ENCODE measurements around the gene NXPH4. TPM values are rescaled to one million over a fixed set of nuclear protein-coding genes. Genes with fewer than 3 reads are reported as not detected.

Gene NXPH4
- total and polyA plus RNA-seq, 5 experiments from 2014 or later = 0.41 to 0.55 TPM; not detected in 3

DNA sequence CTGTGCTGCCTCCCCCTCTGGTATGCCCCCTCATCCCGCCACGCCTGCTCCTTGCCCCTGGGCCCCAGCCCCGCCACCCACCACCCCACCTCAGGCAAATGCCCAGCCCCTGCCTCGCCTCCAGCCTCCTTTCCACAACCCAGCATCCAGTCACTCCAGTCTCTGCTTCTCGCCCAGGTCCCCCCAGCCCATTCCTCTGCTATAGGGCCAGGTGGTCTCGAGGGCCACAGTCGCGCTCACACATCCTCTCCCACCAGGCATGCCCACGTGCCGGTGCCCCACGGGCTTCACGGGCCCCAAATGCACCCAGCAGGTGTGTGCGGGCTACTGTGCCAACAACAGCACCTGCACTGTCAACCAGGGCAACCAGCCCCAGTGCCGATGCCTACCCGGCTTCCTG is 6.1 kb upstream of the NXPH4 start:
- Mint-ChIP-seq H3K4me1 (peaks cover 19 to 24% (median 23%) of the 10 kb centered on the region in 4 donors), H3K27ac (no peak overlapping the region), H3K36me3 (peaks cover 0 to 2% (median 0%) of the 10 kb centered on the region in 3 donors), H3K4me3 (no peak overlapping the region), H3K27me3 (peaks cover 20 to 28% (median 23%) of the 10 kb centered on the region in 5 donors), H3K9me3 (no peaks in the 10 kb centered on the region)
- DNase-seq (no peak), ATAC-seq (no peak)
- POLR2A ChIA-PET = no interaction called here

DNA sequence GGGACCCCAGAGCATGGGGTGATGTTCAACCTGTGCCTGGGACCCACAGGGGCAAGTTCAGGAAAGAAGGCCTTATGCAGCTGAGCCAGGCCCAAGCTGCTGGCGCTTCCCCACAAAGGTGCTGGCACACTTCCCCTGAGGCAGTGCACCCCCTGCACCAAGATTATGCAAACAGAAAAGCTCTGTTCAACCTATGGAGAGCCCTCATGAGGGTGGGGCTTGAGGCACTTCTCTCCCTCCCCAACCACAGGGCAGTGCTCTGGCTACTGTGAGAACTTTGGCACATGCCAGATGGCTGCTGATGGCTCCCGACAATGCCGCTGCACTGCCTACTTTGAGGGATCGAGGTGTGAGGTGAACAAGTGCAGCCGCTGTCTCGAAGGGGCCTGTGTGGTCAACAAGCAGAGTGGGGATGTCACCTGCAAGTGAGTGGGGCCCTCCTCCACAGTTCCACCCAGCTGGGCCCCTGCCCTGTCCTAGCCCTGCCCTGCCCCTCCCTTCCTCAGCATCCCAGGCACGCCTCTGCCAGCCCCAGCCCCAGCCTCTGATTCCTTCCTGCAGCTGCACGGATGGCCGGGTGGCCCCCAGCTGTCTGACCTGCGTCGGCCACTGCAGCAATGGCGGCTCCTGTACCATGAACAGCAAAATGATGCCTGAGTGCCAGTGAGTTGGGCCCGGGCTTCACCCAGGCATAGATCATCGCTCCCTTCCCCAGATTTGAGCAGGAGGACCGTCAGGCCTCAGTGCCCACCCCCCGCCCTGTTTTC is 5.5 kb upstream of the NXPH4 start:
- POLR2A ChIA-PET = no interaction called here
- peaks cover 24 to 30% (median 30%) of the 10 kb centered on the region in 4 donors for H3K4me1 Mint-ChIP-seq
- DNase-seq (no peak), ATAC-seq (no peak)
- peaks cover 25 to 34% (median 29%) of the 10 kb centered on the region in 5 donors for H3K27me3 Mint-ChIP-seq
- H3K27ac Mint-ChIP-seq = no peak overlapping the region
- H3K9me3 Mint-ChIP-seq = no peaks in the 10 kb centered on the region
- H3K36me3 Mint-ChIP-seq = peaks cover 0 to 2% (median 0%) of the 10 kb centered on the region in 3 donors
- no peak overlapping the region for H3K4me3 Mint-ChIP-seq

DNA sequence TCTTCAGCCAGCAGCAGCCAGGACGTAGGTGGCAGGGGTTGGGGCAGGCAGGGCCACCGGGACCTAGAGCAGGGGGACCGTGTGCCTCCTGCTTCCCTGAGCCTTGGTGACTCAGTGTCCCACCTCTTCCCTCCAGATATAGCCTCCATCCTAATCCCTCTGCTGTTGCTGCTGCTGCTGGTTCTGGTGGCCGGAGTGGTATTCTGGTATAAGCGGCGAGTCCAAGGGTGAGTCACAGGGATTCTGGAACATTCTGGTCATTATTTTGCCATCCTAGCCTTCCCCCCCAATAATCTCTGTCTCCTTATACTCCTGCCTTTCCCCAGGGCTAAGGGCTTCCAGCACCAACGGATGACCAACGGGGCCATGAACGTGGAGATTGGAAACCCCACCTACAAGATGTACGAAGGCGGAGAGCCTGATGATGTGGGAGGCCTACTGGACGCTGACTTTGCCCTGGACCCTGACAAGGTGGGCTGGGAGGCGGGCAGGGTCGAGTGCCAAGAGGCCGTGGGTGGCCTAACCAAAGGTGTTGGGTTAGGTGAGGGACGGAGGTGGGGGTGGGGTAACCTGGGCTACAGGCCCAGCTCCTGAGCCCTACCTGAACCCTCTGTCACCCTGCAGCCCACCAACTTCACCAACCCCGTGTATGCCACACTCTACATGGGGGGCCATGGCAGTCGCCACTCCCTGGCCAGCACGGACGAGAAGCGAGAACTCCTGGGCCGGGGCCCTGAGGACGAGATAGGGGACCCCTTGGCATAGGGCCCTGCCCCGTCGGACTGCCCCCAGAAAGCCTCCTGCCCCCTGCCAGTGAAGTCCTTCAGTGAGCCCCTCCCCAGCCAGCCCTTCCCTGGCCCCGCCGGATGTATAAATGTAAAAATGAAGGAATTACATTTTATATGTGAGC is 4.5 kb upstream of the NXPH4 start:
- Mint-ChIP-seq H3K4me3 (no peak overlapping the region), H3K36me3 (peaks cover 0 to 2% (median 0%) of the 10 kb centered on the region in 3 donors), H3K27ac (peak overlapping the region in 1 of 10 donors; percentile 13), H3K9me3 (no peaks in the 10 kb centered on the region), H3K4me1 (peaks cover 24 to 31% (median 31%) of the 10 kb centered on the region in 4 donors), H3K27me3 (peaks cover 25 to 38% (median 29%) of the 10 kb centered on the region in 5 donors)
- no peak for DNase-seq
- POLR2A ChIA-PET = interaction anchor here (5.1 kb wide), 1 partner anchor 29 kb away, joined by 72 read pairs; a partner anchor contains a TSS
- no peak for ATAC-seq

DNA sequence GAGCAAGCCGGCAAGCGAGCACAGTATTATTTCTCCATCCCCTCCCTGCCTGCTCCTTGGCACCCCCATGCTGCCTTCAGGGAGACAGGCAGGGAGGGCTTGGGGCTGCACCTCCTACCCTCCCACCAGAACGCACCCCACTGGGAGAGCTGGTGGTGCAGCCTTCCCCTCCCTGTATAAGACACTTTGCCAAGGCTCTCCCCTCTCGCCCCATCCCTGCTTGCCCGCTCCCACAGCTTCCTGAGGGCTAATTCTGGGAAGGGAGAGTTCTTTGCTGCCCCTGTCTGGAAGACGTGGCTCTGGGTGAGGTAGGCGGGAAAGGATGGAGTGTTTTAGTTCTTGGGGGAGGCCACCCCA is 3.9 kb upstream of the NXPH4 start:
- no peak overlapping the region for H3K4me3 Mint-ChIP-seq
- H3K9me3 Mint-ChIP-seq = no peaks in the 10 kb centered on the region
- H3K4me1 Mint-ChIP-seq = peaks cover 28 to 37% (median 36%) of the 10 kb centered on the region in 4 donors
- DNase-seq = no peak
- POLR2A ChIA-PET = interaction anchor here (4.7 to 5.1 kb wide), 2 partner anchors 17 to 28 kb away, joined by 28 to 72 read pairs; partner anchors contain the start of gene SHMT2
- H3K27ac Mint-ChIP-seq = peak overlapping the region in 1 of 10 donors; percentile 13
- H3K36me3 Mint-ChIP-seq = peaks cover 0 to 2% (median 0%) of the 10 kb centered on the region in 3 donors
- no peak for ATAC-seq
- H3K27me3 Mint-ChIP-seq = peaks cover 29 to 44% (median 34%) of the 10 kb centered on the region in 5 donors

DNA sequence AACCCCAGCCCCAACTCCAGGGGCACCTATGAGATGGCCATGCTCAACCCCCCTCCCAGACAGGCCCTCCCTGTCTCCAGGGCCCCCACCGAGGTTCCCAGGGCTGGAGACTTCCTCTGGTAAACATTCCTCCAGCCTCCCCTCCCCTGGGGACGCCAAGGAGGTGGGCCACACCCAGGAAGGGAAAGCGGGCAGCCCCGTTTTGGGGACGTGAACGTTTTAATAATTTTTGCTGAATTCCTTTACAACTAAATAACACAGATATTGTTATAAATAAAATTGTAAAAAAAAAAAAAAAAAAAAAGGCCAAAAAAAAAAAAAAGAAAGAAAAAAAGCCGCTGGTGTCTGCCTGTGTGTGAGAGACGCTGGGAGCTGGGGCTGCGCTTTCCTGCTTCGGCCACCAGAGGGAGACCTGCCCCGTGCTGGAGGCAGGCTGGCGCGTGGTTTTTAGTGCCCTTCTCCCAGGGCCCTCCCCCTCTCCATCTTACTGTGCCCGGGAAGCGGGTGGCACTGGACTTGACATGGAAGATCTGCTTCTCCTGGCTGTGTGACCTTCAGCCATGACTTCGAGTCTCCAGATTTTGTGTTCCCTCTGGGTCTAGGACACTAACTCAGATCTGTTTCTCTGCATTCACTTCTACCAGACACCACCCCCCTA is 3.4 kb upstream of the NXPH4 start:
- H3K4me1 Mint-ChIP-seq = peaks cover 28 to 41% (median 39%) of the 10 kb centered on the region in 4 donors
- H3K9me3 Mint-ChIP-seq = no peaks in the 10 kb centered on the region
- peak overlapping the region in 7 of 10 donors; percentile 2 to 47 (median 39) for H3K4me3 Mint-ChIP-seq
- peak overlapping the region in 4 of 10 donors; percentile 8 to 86 (median 56) for H3K27ac Mint-ChIP-seq
- peaks cover 0 to 2% (median 0%) of the 10 kb centered on the region in 3 donors for H3K36me3 Mint-ChIP-seq
- H3K27me3 Mint-ChIP-seq = peaks cover 32 to 49% (median 40%) of the 10 kb centered on the region in 5 donors
- ATAC-seq = peak; percentile 62 to 73
- POLR2A ChIA-PET = interaction anchor here (0.6 to 5.1 kb wide), 7 partner anchors 10 to 1396 kb away, joined by 3 to 72 read pairs (median 3); partner anchors contain the start of genes SARNP, SHMT2 and STAT6
- DNase-seq = peak; percentile 74 to 89 (median 84)

DNA sequence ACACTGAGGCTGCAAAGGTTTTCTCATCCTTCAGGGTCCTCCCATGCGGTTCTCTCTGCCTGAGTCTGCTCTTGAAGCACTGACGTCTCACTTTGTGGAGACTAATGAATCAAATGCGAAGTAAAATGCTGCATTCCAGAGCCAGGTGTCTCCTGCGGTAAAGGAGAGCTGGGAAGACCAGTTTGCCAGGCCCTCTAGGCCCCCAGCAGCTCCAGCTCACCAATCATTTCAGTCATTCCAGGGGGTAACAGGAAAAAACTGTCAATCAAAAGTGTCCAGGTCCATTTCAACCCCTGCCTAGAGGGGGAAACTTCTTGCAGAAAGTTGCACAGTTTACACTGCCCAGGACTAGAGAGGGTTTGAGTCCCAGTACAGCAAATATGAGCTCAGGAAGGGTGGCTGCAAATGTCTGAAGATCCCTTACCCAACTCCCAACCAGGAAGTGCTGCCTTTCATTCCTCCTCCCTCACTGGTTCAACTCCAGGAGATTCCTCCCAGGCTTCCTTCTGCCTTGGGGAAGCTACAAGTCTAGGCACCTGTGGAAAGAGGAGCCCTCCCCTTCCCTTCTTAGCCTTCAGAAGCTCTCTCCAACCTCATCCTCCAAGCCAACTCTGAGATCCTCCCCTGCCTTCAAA is 2.7 kb upstream of the NXPH4 start:
- POLR2A ChIA-PET = interaction anchor here (0.6 to 5.1 kb wide), 7 partner anchors 9 to 1396 kb away, joined by 3 to 72 read pairs (median 3); partner anchors contain the start of genes SARNP, SHMT2 and STAT6
- peaks cover 0 to 2% (median 0%) of the 10 kb centered on the region in 3 donors for H3K36me3 Mint-ChIP-seq
- H3K4me3 Mint-ChIP-seq = peak overlapping the region in 6 of 10 donors; percentile 5 to 60 (median 41)
- DNase-seq (no peak), ATAC-seq (no peak)
- peak overlapping the region in 3 of 10 donors; percentile 8 to 86 (median 74) for H3K27ac Mint-ChIP-seq
- peaks cover 29 to 45% (median 40%) of the 10 kb centered on the region in 4 donors for H3K4me1 Mint-ChIP-seq
- peaks cover 38 to 56% (median 46%) of the 10 kb centered on the region in 5 donors for H3K27me3 Mint-ChIP-seq
- no peaks in the 10 kb centered on the region for H3K9me3 Mint-ChIP-seq

DNA sequence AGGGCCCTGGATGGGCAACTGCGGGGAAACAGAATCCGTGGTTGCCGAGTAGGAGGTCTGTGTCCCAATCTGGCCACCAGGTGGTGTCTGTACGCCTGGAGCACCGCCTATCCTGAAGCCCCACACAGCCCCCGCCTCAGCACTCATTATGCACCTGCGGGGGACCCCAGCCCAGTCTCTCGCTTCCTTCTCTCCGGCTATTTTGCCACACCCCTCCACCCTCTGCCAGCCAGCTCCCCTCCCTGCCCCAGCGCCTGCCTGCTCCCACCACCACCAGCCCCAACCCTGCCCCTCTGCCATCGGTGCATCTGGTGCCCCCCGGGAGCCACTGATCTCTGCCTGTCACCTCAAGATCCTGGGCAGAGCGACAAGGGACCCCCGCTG is 2.2 kb upstream of the NXPH4 start:
- Mint-ChIP-seq H3K4me3 (peak overlapping the region in 9 of 10 donors; percentile 39 to 74 (median 57)), H3K27ac (peak overlapping the region in 2 of 10 donors; percentile 74 to 86), H3K4me1 (peaks cover 29 to 45% (median 41%) of the 10 kb centered on the region in 4 donors), H3K36me3 (peaks cover 0 to 2% (median 0%) of the 10 kb centered on the region in 3 donors), H3K9me3 (no peaks in the 10 kb centered on the region), H3K27me3 (peaks cover 41 to 61% (median 52%) of the 10 kb centered on the region in 5 donors)
- POLR2A ChIA-PET = interaction anchor here (1.0 to 5.1 kb wide), 3 partner anchors 15 to 103 kb away, joined by 3 to 72 read pairs (median 28); partner anchors contain the start of genes SHMT2 and STAT6
- DNase-seq (peak in 9 of 10 donors; percentile 39 to 80 (median 62)), ATAC-seq (peak; percentile 55 to 61)

DNA sequence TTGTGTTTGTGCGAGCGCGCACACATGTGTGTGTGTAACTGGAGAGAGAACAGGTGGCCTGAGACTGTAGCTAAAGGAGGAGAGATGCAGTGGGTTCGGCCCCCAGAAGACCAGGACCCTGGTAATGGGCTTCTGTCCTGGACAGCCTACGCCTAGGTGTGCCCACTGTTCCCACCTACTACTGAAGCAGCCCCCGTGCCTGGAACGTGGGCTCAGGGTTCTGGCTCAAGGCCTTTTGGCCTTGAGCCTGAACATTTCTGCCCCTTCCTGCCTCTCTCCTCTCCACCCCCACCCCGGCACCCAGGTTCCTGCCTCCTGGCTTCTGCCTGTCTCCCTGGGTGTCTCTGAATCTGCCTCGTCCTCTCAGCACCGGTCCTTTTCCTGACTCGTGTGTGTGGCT is 1.5 kb upstream of the NXPH4 start:
- ATAC-seq (no peak), DNase-seq (no peak)
- Mint-ChIP-seq H3K36me3 (peaks cover 0 to 2% (median 0%) of the 10 kb centered on the region in 3 donors), H3K9me3 (no peaks in the 10 kb centered on the region), H3K4me3 (peak overlapping the region in 8 of 10 donors; percentile 7 to 81 (median 70)), H3K27ac (peak overlapping the region in 4 of 10 donors; percentile 24 to 68 (median 58)), H3K27me3 (peaks cover 44 to 68% (median 57%) of the 10 kb centered on the region in 5 donors), H3K4me1 (peaks cover 29 to 48% (median 46%) of the 10 kb centered on the region in 4 donors)
- POLR2A ChIA-PET = interaction anchor here (1.1 to 5.1 kb wide), 3 partner anchors 15 to 26 kb away, joined by 3 to 72 read pairs (median 28); partner anchors contain the start of gene SHMT2

DNA sequence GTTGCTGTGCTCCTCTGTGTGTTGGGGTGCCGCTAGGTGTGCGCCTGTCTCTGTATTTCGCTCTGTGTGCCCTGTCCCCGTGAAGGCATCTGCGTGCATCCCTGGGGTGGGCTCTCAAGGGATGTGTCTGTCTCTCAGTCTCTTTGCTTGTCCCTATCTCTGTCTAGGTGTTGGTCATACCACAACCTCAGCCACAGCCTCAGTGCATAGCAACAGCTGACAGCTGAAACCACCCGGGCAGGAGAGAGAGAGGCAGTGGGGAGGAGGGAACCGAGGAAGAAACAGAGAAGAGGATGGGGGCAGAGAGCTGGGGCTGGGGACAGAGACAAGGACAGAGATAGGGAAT is 953 bp upstream of the NXPH4 start:
- peak overlapping the region; percentile 47 to 81 (median 74) for H3K4me3 Mint-ChIP-seq
- peak overlapping the region in 4 of 10 donors; percentile 24 to 68 (median 66) for H3K27ac Mint-ChIP-seq
- H3K9me3 Mint-ChIP-seq = no peaks in the 10 kb centered on the region
- DNase-seq (peak in 2 of 10 donors; percentile 38 to 39), ATAC-seq (peak; percentile 12 to 32)
- H3K4me1 Mint-ChIP-seq = peaks cover 31 to 51% (median 48%) of the 10 kb centered on the region in 4 donors
- peaks cover 0 to 2% (median 0%) of the 10 kb centered on the region in 3 donors for H3K36me3 Mint-ChIP-seq
- H3K27me3 Mint-ChIP-seq = peaks cover 44 to 74% (median 60%) of the 10 kb centered on the region in 5 donors
- POLR2A ChIA-PET = interaction anchor here (1.1 to 5.1 kb wide), 3 partner anchors 14 to 25 kb away, joined by 3 to 72 read pairs (median 28); partner anchors contain the start of gene SHMT2

DNA sequence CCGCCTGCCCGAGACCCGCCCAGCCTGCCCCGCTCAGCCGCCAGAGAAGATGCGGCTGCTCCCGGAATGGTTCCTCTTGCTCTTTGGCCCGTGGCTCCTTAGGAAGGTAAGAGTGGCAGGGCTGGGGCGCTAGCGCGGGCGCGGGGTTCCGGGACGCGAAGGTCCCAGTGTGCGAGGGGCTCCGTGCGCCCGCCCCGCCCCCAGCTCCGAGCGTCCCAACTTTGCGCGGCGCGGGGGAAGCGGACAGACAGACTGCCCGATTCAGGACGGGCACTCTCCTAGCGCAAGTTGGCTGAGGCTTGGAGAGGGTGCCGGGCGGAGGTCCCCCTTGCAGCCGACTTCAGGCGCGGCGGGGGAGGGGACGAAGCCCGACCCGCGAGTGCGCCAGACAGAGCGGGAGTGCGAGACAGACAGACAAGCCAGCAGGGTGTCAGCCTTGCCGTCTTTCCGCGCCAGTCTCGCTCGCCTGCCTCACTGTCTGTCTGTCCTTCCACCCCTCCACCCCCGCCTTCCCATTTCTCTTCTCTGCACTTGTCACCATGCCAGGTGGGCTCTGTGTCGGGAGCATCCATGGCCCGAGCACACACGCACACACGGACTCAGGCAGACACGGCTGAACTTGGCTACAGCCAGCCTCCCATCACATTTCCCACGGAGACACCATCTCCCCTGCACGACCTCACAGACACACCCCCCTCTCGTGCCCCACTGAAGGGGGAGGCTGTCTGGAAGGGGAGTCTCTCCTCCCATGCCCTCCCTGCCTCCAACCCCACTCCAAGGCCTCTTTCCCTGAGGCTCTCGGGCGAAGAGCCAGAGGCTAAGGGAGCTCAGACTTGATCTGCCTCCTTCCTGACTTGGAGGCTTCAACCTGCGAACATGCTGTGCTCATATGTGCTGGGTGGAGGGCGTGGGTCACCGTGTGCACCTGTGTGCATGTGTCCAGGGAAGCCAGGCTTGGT is 606 bp downstream of the NXPH4 start:
- peak overlapping the region; percentile 66 to 90 (median 86) for H3K4me3 Mint-ChIP-seq
- H3K36me3 Mint-ChIP-seq = peaks cover 0 to 6% (median 0%) of the 10 kb centered on the region in 3 donors
- no peaks in the 10 kb centered on the region for H3K9me3 Mint-ChIP-seq
- peaks cover 39 to 67% (median 62%) of the 10 kb centered on the region in 4 donors for H3K4me1 Mint-ChIP-seq
- DNase-seq = peak in 2 of 10 donors; percentile 26 to 45
- peak; percentile 31 to 38 for ATAC-seq
- H3K27ac Mint-ChIP-seq = peak overlapping the region in 4 of 10 donors; percentile 35 to 90 (median 72)
- peaks cover 54 to 89% (median 74%) of the 10 kb centered on the region in 5 donors for H3K27me3 Mint-ChIP-seq
- POLR2A ChIA-PET = interaction anchor here (1.0 to 5.1 kb wide), 4 partner anchors 12 to 23 kb away, joined by 4 to 72 read pairs (median 16); partner anchors contain the start of gene SHMT2

All from naive thymus-derived CD8-positive, alpha-beta T cell (primary cell).